Tibial nerve (tissue), 3 donors: Measurements from ENCODE around the gene KMT2B.

Source experiments
- POLR2A ChIP-seq, 2 donors: fragments of 450-650 bp; IDR thresholded peaks; one replicate each; pipeline ENCODE4 v1.6.1; 2017; ENCODE audit warnings: antibody characterized with exemption in 2 of 2, mild to moderate bottlenecking in 2 of 2, moderate library complexity in 2 of 2
- TF ChIP-seq, protein P1 (sequence below), 5 experiments: fragments of 200-600 bp in 3 of 5; fragments of 450-650 bp in 2 of 5; sonication (generic) in 3 of 5; IDR thresholded peaks; one replicate each; pipeline ENCODE4 v1.5.1; 2016 to 2019; ENCODE audit warnings: antibody characterized with exemption in 5 of 5, mild to moderate bottlenecking in 3 of 5, moderate library complexity in 2 of 5

DNA sequence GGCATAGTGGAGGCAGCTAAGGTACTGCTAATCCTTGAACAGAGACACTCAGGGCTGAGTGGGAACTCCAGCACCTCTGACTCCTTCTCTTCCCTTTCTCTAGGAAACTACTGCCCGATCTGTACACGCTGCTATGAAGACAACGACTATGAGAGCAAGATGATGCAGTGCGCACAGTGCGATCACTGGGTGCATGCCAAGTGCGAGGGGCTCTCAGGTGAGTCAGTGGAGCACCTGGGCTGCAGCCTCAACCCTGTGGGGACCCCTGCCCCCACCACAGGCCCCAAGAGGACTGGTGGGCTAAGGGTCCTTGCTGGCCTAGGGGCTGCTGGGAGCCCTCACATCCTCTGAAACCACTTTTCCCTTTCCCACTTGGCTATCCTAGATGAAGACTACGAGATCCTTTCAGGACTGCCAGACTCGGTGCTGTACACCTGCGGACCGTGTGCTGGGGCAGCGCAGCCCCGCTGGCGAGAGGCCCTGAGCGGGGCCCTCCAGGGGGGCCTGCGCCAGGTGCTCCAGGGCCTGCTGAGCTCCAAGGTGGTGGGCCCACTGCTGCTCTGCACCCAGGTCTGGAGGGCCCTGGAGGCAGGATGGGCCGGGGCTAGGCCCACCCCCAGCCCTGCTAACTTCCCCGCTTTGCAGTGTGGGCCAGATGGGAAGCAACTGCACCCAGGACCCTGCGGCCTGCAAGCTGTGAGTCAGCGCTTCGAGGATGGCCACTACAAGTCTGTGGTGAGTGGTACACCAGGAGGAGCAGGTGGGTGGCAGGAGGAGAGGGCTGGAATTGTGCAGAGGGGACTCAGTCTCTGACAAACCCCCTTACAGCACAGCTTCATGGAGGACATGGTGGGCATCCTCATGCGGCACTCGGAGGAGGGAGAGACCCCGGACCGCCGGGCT lies 9.5 kb downstream of the KMT2B start:
- TF ChIP-seq, protein P1, sequence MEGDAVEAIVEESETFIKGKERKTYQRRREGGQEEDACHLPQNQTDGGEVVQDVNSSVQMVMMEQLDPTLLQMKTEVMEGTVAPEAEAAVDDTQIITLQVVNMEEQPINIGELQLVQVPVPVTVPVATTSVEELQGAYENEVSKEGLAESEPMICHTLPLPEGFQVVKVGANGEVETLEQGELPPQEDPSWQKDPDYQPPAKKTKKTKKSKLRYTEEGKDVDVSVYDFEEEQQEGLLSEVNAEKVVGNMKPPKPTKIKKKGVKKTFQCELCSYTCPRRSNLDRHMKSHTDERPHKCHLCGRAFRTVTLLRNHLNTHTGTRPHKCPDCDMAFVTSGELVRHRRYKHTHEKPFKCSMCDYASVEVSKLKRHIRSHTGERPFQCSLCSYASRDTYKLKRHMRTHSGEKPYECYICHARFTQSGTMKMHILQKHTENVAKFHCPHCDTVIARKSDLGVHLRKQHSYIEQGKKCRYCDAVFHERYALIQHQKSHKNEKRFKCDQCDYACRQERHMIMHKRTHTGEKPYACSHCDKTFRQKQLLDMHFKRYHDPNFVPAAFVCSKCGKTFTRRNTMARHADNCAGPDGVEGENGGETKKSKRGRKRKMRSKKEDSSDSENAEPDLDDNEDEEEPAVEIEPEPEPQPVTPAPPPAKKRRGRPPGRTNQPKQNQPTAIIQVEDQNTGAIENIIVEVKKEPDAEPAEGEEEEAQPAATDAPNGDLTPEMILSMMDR (IDR thresholded peaks at IDR 0.05) = no peak
- TF ChIP-seq POLR2A (IDR thresholded peaks at IDR 0.05) = no peak
